Natural killer cell (primary cell): ENCODE results near the gene PTPRU. TPM values are rescaled to one million over a fixed set of nuclear protein-coding genes. Genes with fewer than 3 reads are reported as not detected.

Experiments
- ATAC-seq, 3 donors: fragments of 150-1000 bp in 2 of 3; fragments of 200-7000 bp in 1 of 3; cut with Tn5 transposase; 1 replicate in 1 of 3; 2 replicates in 2 of 3; pipeline ENCODE4 v1.10.0; 2021; ENCODE audit warnings: mild to moderate bottlenecking in 2 of 3, moderate library complexity in 2 of 3
- DNase-seq, 2 donors: peaks; one replicate each; pipeline versions ENCODE4 v3.0.0 to v3.0.0-alpha.2; 2013 to 2021; ENCODE audit warnings: mixed read lengths in 1 of 2
- H3K27ac ChIP-seq: one replicate; pipeline ENCODE4 v1.5.1; 2013; ENCODE audit warnings: mild to moderate bottlenecking, low read length
- H3K27me3 ChIP-seq: one replicate; pipeline ENCODE4 v1.6.1; 2013; ENCODE audit warnings: low read length; ENCODE audit not compliant: control insufficient read depth, insufficient read depth
- H3K36me3 ChIP-seq: one replicate; pipeline ENCODE4 v1.6.1; 2013; ENCODE audit warnings: low read length; ENCODE audit not compliant: control insufficient read depth, insufficient read depth
- H3K4me1 ChIP-seq: one replicate; pipeline ENCODE4 v1.6.1; 2013; ENCODE audit warnings: low read length; ENCODE audit not compliant: control insufficient read depth, insufficient read depth
- H3K4me3 ChIP-seq: one replicate; pipeline ENCODE4 v1.5.1; 2013; ENCODE audit warnings: low read length
- H3K9me3 ChIP-seq: one replicate; pipeline ENCODE4 v1.6.1; 2013; ENCODE audit warnings: low read length; ENCODE audit not compliant: control insufficient read depth, insufficient read depth
- H3K27ac Mint-ChIP-seq, 2 donors: one replicate each; pipeline ENCODE4 v1.8.0; 2022; ENCODE audit warnings: mild to moderate bottlenecking in 2 of 2, mixed read lengths in 2 of 2, moderate library complexity in 1 of 2
- H3K27me3 Mint-ChIP-seq, 2 donors: one replicate each; pipeline ENCODE4 v1.8.0; 2022; ENCODE audit warnings: low read depth in 2 of 2, mixed read lengths in 2 of 2
- H3K36me3 Mint-ChIP-seq: one replicate; pipeline ENCODE4 v1.8.0; 2022; ENCODE audit warnings: mixed read lengths
- H3K4me1 Mint-ChIP-seq, 2 donors: one replicate each; pipeline ENCODE4 v1.8.0; 2022; ENCODE audit warnings: mixed read lengths in 2 of 2
- H3K4me3 Mint-ChIP-seq: one replicate; pipeline ENCODE4 v1.8.0; 2022; ENCODE audit warnings: mild to moderate bottlenecking, moderate library complexity, mixed read lengths
- H3K9me3 Mint-ChIP-seq, 2 donors: one replicate each; pipeline ENCODE4 v1.8.0; 2022; ENCODE audit warnings: mixed read lengths in 2 of 2
- WGBS: methylation state at CpG from one replicate; pipeline ENCODE4 v1.1.7; 2013; ENCODE audit warnings: missing lambda C conversion rate; ENCODE audit not compliant: insufficient coverage; 5-methylcytosine and 5-hydroxymethylcytosine counted together
- intact Hi-C: fragments of 100-400 bp; cut with micrococcal nuclease; formaldehyde crosslinking; loops from one replicate; pipeline ENCODE4 v1.14.2; 2022
- total RNA-seq, 4 donors: library from RNA; stranded (reverse); fragments of 120-200 nt in 1 of 4; gene quantifications; one replicate each; pipeline versions ENCODE4 v1.2.3 to v1.2.4, GENCODE V29; 2013 to 2022
- TF ChIP-seq, protein P1 (sequence below): fragments of 200-600 bp; IDR thresholded peaks from one replicate; pipeline ENCODE4 v1.8.0; 2022; ENCODE audit warnings: antibody characterized with exemption

The PTPRU gene
- total RNA-seq, 3 donors from 2014 or later (not counting 1 experiment from before 2014, with no cell fraction given): 0.54 to 1.6 (median 0.79) TPM

DNA sequence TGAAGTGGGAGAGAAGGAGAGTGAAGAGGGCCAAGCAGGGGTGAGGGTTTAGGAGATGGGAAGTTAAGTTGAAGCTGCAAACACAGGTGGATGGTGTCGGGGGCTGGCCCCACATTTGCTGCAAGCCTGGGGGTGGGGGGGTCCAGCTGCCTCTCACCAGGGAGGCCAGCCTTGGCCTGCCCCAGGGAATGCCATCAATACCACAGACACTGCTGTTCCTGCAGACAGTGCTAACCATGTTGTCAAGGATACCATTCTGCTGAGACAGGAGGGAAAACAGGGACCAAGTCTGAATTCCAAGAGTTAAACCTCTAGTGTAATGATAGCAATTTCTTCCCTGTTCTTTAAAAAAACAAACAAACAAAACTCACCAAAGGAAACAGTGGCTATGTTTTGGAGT, 13.6 kb upstream of the PTPRU start:
- intact Hi-C loops: no loop called here
- Mint-ChIP-seq H3K4me3 (no peak overlapping the region), H3K27ac (no peak overlapping the region), H3K4me1 (peaks cover 0 to 5% of the 10 kb centered on the region in 2 donors), H3K9me3 (no peaks in the 10 kb centered on the region), H3K27me3 (no peaks in the 10 kb centered on the region), H3K36me3 (no peaks in the 10 kb centered on the region)
- Histone ChIP-seq H3K36me3 (peaks cover 2% of the 10 kb centered on the region), H3K27me3 (no peaks in the 10 kb centered on the region), H3K9me3 (no peaks in the 10 kb centered on the region), H3K4me1 (no peaks in the 10 kb centered on the region), H3K4me3 (no peak overlapping the region), H3K27ac (no peak overlapping the region)
- DNase-seq (no peak), ATAC-seq (no peak)
- TF ChIP-seq, protein P1, sequence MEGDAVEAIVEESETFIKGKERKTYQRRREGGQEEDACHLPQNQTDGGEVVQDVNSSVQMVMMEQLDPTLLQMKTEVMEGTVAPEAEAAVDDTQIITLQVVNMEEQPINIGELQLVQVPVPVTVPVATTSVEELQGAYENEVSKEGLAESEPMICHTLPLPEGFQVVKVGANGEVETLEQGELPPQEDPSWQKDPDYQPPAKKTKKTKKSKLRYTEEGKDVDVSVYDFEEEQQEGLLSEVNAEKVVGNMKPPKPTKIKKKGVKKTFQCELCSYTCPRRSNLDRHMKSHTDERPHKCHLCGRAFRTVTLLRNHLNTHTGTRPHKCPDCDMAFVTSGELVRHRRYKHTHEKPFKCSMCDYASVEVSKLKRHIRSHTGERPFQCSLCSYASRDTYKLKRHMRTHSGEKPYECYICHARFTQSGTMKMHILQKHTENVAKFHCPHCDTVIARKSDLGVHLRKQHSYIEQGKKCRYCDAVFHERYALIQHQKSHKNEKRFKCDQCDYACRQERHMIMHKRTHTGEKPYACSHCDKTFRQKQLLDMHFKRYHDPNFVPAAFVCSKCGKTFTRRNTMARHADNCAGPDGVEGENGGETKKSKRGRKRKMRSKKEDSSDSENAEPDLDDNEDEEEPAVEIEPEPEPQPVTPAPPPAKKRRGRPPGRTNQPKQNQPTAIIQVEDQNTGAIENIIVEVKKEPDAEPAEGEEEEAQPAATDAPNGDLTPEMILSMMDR: no peak
- WGBS: 94% methylated on average over 1 of the region's 1 CpG

DNA sequence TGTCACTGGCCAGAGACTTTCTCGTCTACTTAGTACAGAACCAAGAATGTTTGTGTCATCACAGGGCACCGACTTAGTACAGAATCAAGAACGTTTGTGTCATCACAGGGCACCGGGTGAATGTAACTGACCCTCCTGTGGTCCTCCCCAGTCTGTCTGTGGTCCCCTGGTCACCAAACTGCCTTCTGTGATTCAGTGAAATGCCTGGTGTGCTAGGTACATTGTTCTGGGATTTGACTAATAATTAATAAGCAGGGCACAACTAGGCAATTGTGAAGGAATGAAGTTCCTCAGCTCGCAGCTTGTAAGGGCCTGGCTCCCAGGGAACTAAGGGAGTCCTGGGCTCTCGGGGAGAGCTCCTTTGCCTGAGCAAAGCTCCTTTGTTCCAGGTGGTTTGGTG, 12.8 kb upstream of the PTPRU start:
- H3K9me3 Mint-ChIP-seq: no peaks in the 10 kb centered on the region
- Histone ChIP-seq H3K9me3 (no peaks in the 10 kb centered on the region), H3K36me3 (peaks cover 2% of the 10 kb centered on the region), H3K27ac (no peak overlapping the region), H3K27me3 (no peaks in the 10 kb centered on the region), H3K4me1 (no peaks in the 10 kb centered on the region), H3K4me3 (no peak overlapping the region)
- TF ChIP-seq, protein P1: no peak
- DNase-seq: no peak
- H3K27ac Mint-ChIP-seq: no peak overlapping the region
- H3K36me3 Mint-ChIP-seq: no peaks in the 10 kb centered on the region
- no peak overlapping the region for H3K4me3 Mint-ChIP-seq
- no peak for ATAC-seq
- WGBS: 91% methylated on average over 6 of the region's 6 CpGs
- no peaks in the 10 kb centered on the region for H3K4me1 Mint-ChIP-seq
- intact Hi-C loops: no loop called here
- H3K27me3 Mint-ChIP-seq: no peaks in the 10 kb centered on the region

DNA sequence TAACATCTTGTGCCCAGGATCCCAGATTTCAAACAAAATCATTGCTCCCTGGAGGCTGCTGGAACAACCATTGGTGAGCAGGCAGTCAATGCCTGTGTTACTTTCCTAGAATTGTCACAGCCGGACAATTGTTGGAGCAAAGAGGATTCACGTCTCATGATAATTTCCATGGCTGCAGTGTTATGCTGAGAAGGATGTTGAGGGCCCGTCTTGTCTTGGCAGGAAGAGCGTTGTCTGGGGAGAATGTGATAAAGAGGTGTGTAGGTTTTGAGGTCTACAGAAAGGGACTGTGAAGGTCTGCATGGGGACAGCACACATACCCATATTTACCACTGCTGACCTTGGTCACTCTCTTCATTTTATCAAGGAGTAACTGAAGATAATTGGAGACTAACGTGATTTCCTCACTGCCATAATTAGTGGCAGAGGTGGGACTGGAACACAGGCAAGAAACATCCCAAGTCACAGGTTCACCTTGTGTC, 11.9 kb upstream of the PTPRU start:
- intact Hi-C loops: no loop called here
- Histone ChIP-seq H3K36me3 (peaks cover 2% of the 10 kb centered on the region), H3K27ac (no peak overlapping the region), H3K4me3 (no peak overlapping the region), H3K27me3 (no peaks in the 10 kb centered on the region), H3K4me1 (no peaks in the 10 kb centered on the region), H3K9me3 (no peaks in the 10 kb centered on the region)
- Mint-ChIP-seq H3K4me1 (peaks cover 0 to under 1% of the 10 kb centered on the region in 2 donors), H3K27me3 (no peaks in the 10 kb centered on the region), H3K27ac (no peak overlapping the region), H3K4me3 (no peak overlapping the region), H3K9me3 (no peaks in the 10 kb centered on the region), H3K36me3 (no peaks in the 10 kb centered on the region)
- 94% methylated on average over 4 of the region's 5 CpGs for WGBS
- DNase-seq: no peak
- TF ChIP-seq, protein P1: no peak
- ATAC-seq: no peak

DNA sequence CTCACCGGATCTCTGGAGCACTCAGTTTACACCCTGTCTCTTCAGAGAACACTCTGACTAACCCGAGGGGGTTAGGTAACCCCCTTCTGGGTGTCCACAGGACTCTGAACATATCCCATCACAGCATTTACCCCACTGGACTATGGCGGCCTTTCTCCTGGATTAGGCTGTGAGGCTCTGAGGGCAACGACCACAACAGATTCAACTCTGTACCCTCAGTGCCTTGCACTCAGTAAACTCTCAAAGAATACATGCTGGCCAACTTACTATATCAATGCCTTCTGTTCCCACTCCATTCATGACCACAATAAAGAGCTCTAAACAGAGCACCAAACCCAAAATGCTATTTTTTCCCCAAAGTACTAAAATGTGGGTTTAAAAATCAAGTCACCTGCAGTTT, 11.0 kb upstream of the PTPRU start:
- Mint-ChIP-seq H3K9me3 (no peaks in the 10 kb centered on the region), H3K27me3 (no peaks in the 10 kb centered on the region), H3K27ac (no peak overlapping the region), H3K4me1 (peaks cover 7 to 10% of the 10 kb centered on the region in 2 donors), H3K36me3 (no peaks in the 10 kb centered on the region), H3K4me3 (no peak overlapping the region)
- Histone ChIP-seq H3K36me3 (peaks cover 2% of the 10 kb centered on the region), H3K4me1 (peaks cover 4% of the 10 kb centered on the region), H3K9me3 (no peaks in the 10 kb centered on the region), H3K27me3 (no peaks in the 10 kb centered on the region), H3K27ac (no peak overlapping the region), H3K4me3 (no peak overlapping the region)
- ATAC-seq (no peak), DNase-seq (no peak)
- TF ChIP-seq, protein P1: no peak
- 89% methylated on average over 4 of the region's 4 CpGs for WGBS
- intact Hi-C loops: no loop called here
